Measurements from ENCODE around the gene SATB1. TPM values are rescaled to one million over a fixed set of nuclear protein-coding genes. Genes with fewer than 3 reads are reported as not detected.

The SATB1 gene
- total and polyA plus RNA-seq, 2 of the 8 experiments (the other 6 are each of a cell fraction or from before 2014, with no cell fraction given), result 18.8 to 28.0 TPM

DNA sequence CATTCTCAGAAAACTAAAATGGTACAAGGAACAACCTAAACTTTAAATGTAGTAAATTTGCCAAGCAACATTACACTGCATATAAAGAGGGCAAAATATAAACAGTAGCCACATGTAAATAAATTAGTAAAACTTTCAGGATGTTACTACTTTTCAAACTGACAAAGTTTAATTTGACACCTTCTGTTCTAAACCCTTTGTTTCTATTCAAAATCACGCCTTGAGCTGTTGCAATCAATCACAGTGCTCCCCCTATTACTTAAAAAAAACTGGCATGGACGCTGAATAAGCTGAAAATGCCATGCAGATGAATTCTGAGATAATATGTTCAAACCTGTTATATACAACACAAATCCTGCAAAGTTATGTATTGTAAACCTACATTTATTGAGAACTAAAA is 69.3 kb downstream of the SATB1 start:
- peaks cover 2% of the 10 kb centered on the region; the same call in 1 of the 2 replicates for H3K79me1 ChIP-seq (ENCODE audit: low read depth, low read length)
- H4K8ac ChIP-seq (ENCODE audit: extremely low read depth, insufficient read depth, low read length), result no peak overlapping the region
- H3K4me1 ChIP-seq (replicated peaks in 1 of 4; ENCODE audit: control insufficient read depth in 3 of 4, insufficient read depth in 4 of 4, low read length in 3 of 4), result peaks cover 0 to 13% (median 5%) of the 10 kb centered on the region in 4 experiments; a peak in 4 of 7 replicates
- no peak overlapping the region for H3K4me3 ChIP-seq (ENCODE audit: extremely low read depth in 1 of 4, insufficient read depth in 2 of 4, low read depth in 3 of 4, low read length in 4 of 4)
- no peak overlapping the region for H3K23ac ChIP-seq (ENCODE audit: insufficient read length)
- no peak overlapping the region for H3K4me2 ChIP-seq (ENCODE audit: insufficient read depth in 1 of 2, low read depth in 2 of 2, low read length in 2 of 2)
- H3K27me3 ChIP-seq (replicated peaks in 1 of 4; ENCODE audit: control insufficient read depth in 3 of 4, extremely low read depth in 1 of 4, insufficient read depth in 3 of 4, low read length in 3 of 4), result no peaks in the 10 kb centered on the region
- H2BK15ac ChIP-seq (ENCODE audit: low read length), result no peak overlapping the region
- H2AFZ ChIP-seq (ENCODE audit: low read length), result no peak overlapping the region
- peaks cover 0 to 2% (median 0%) of the 10 kb centered on the region in 4 experiments; a peak in 1 of 8 replicates for H3K36me3 ChIP-seq (ENCODE audit: control insufficient read depth in 2 of 4, insufficient read depth in 4 of 4, low read length in 3 of 4)
- H3K4ac ChIP-seq (replicated peaks; ENCODE audit: insufficient read length, low read depth, low read length), result no peak overlapping the region
- FAIRE-seq (no peak), DNase-seq (ENCODE audit: low read depth in 1 of 2, low spot score in 2 of 2) (no peak)
- H3K9ac ChIP-seq (replicated peaks in 1 of 4; ENCODE audit: extremely low read depth in 1 of 4, low read depth in 3 of 4, low read length in 3 of 4), result no peak overlapping the region
- no peak overlapping the region for H3K14ac ChIP-seq (ENCODE audit: insufficient read length)
- TF ChIP-seq CEBPB (IDR thresholded peaks at IDR 0.05; ENCODE audit: low read depth, low read length) (0 out of 2 replicates have a peak, but pooled peaks have one; percentile 26), CHD1 (IDR thresholded peaks at IDR 0.05; ENCODE audit: low read depth, low read length) (no peak), CHD2 (IDR thresholded peaks at IDR 0.05; ENCODE audit: low read length) (no peak)
- H4K20me1 ChIP-seq (replicated peaks in 1 of 2; ENCODE audit: control insufficient read depth in 1 of 2, insufficient read depth in 2 of 2, low read length in 2 of 2), result no peaks in the 10 kb centered on the region
- no peak overlapping the region for H2BK20ac ChIP-seq (ENCODE audit: low read length)
- H3K9me3 ChIP-seq (ENCODE audit: insufficient read depth in 2 of 2, low read depth in 1 of 2, low read length in 1 of 2), result no peaks in the 10 kb centered on the region
- no peak overlapping the region for H3K18ac ChIP-seq (ENCODE audit: extremely low read depth, low read length)
- no peak overlapping the region for H4K91ac ChIP-seq (replicated peaks; ENCODE audit: insufficient read length, low read length)
- no peak overlapping the region for H2BK12ac ChIP-seq (ENCODE audit: low read depth, low read length)
- no peak overlapping the region for H2AK5ac ChIP-seq (ENCODE audit: low read depth, low read length)
- CTCF ChIA-PET (ENCODE audit: partially characterized antibody), result interaction anchor here (0.7 to 1.1 kb wide), 2 partner anchors 9 to 61 kb away, joined by 3 to 4 read pairs; no protein-coding TSS in a partner anchor
- WGBS, 2 experiments (ENCODE audit: extremely low coverage in 1 of 2, insufficient coverage in 1 of 2, insufficient read length in 1 of 2, insufficient replicate concordance in 2 of 2, low coverage in 1 of 2, low lambda C conversion rate in 2 of 2, missing lambda C conversion rate in 1 of 2), result 67% methylated on average over 2 of the region's 2 CpGs; no CpG with 5 or more reads in 1 of the 2 experiments
- H3K27ac ChIP-seq (ENCODE audit: low read depth, low read length), result no peak overlapping the region
- H3K79me2 ChIP-seq (ENCODE audit: control insufficient read depth in 1 of 2, insufficient read depth in 2 of 2, low read length in 2 of 2), result no peaks in the 10 kb centered on the region
- no peak overlapping the region for H3K56ac ChIP-seq (replicated peaks; ENCODE audit: insufficient read length, low read depth, low read length)
- H2BK5ac ChIP-seq (ENCODE audit: low read depth, low read length), result no peak overlapping the region
- H2BK120ac ChIP-seq (replicated peaks; ENCODE audit: low read depth, low read length), result no peak overlapping the region
- H3K23me2 ChIP-seq (ENCODE audit: low read depth, low read length), result no peaks in the 10 kb centered on the region
- POLR2A ChIA-PET (ENCODE audit: partially characterized antibody), result interaction anchor here (1.5 kb wide), 1 partner anchor 8 kb away, joined by 3 read pairs; no protein-coding TSS in a partner anchor
- H4K5ac ChIP-seq (ENCODE audit: insufficient read length, low read depth, low read length), result no peak overlapping the region

All from H1 (cell line).